Iris pigment epithelial cell (primary cell): ENCODE measurements around the gene GPR137C.

Experiments used
- DNase-seq: peaks from one replicate; pipeline ENCODE4 v3.0.0-alpha.2; 2011; ENCODE audit warnings: low read depth

Gene GPR137C

GRCh38 chr14:52678591-52678990 lies 126.0 kb downstream of the GPR137C start:
- DNase-seq, result no peak

- DNase-seq, result no peak
These were observed 131.4 kb downstream of the GPR137C start for GRCh38 chr14:52683985-52684520.

- no peak for DNase-seq
These were observed 133.5 kb downstream of the GPR137C start for GRCh38 chr14:52686176-52686575.
